ENCODE measurements around the gene THOC2. TPM values are rescaled to one million over a fixed set of nuclear protein-coding genes. Genes with fewer than 3 reads are reported as not detected.
A peak's percentile ranks its signal among the peaks of the same experiment; 100 is the strongest.

THOC2 gene
- total and polyA plus RNA-seq, 9 of the 15 experiments (the other 6 are each of a cell fraction or from before 2014, with no cell fraction given) = 131 to 234 (median 192) TPM

- POLR2A ChIA-PET = no interaction called here
These were observed 182.0 kb downstream of the THOC2 start for GRCh38 chrX:123550829-123551228.

More at GRCh38 chrX:123550829-123551228, 182.0 kb downstream of the THOC2 start:
- Histone ChIP-seq H3K9me1 (ENCODE audit: control insufficient read depth, insufficient read depth, low read length) (no peaks in the 10 kb centered on the region), H4K20me1 (replicated peaks; ENCODE audit: control insufficient read depth, insufficient read depth, low read length) (no peaks in the 10 kb centered on the region), H3K36me3 (ENCODE audit: control insufficient read depth, insufficient read depth, low read length) (no peaks in the 10 kb centered on the region), H3K4me1 (replicated peaks in 1 of 2; ENCODE audit: control insufficient read depth in 2 of 2, insufficient read depth in 2 of 2, low read length in 2 of 2) (no peaks in the 10 kb centered on the region), H3K4me3 (no peak overlapping the region), H3K9ac (ENCODE audit: insufficient read depth in 1 of 2, low read depth in 2 of 2, low read length in 2 of 2) (no peak overlapping the region), H2AFZ (ENCODE audit: low read depth, low read length) (no peak overlapping the region), H3K9me3 (replicated peaks; ENCODE audit: control insufficient read depth, insufficient read depth, low read depth, low read length) (no peaks in the 10 kb centered on the region), H3K27ac (ENCODE audit: extremely low read depth, low read depth, low read length) (no peak overlapping the region), H3K4me2 (ENCODE audit: insufficient read depth, low read length) (no peak overlapping the region), H3K27me3 (ENCODE audit: control insufficient read depth in 2 of 2, insufficient read depth in 2 of 2, low read length in 2 of 2) (no peaks in the 10 kb centered on the region), H3K79me2 (ENCODE audit: control insufficient read depth, insufficient read depth, low read length) (no peaks in the 10 kb centered on the region)
- in situ Hi-C loops (cut with MboI) = no loop called here
- ATAC-seq = no peak
- FAIRE-seq = no peak
- CTCF ChIA-PET (ENCODE audit: low intra/inter-chr PET ratio) = no interaction called here
- TF ChIP-seq ILF3 (IDR thresholded peaks at IDR 0.05; ENCODE audit: borderline replicate concordance) (no peak), ZBTB40 (IDR thresholded peaks at IDR 0.05) (0 out of 2 replicates have a peak, but pooled peaks have one; percentile 25), ZBTB40 (CRISPR knock-in tag; IDR thresholded peaks at IDR 0.05) (no peak), THRAP3 (IDR thresholded peaks at IDR 0.05; ENCODE audit: borderline replicate concordance) (no peak), CBFA2T2 (conservative IDR thresholded peaks at IDR 0.05) (no peak)
- no TSS peak for BruUV-seq (replicated peaks)
- 0% methylated on average over 1 of the region's 1 CpG for WGBS (ENCODE audit: insufficient coverage, low coverage, missing lambda C conversion rate)
- intact Hi-C loops (cut with micrococcal nuclease) = no loop called here
- DNase-seq (ENCODE audit: extremely low read depth in 1 of 4, low spot score in 3 of 4) = no peak

Small RNAs within 50 kb of the gene (small RNA-seq; reads per million reads assigned to genes)
- gene AL030996.1 (not detected), gene RNU7-69P (not detected)

Other genes starting within 250 kb of the THOC2 start
- gene XIAP, start 127.0 kb upstream of the THOC2 start, total RNA-seq (2014; rRNA removed) = 24.2 and 32.3 TPM in 2 replicates
- gene XIAP, start 127.0 kb upstream of the THOC2 start, total RNA-seq (2014; rRNA removed; fragmentation: Illumina TruSeq; extraction: Trizol) = 28.9 and 29.9 TPM in 2 replicates
- gene XIAP, start 127.0 kb upstream of the THOC2 start, total RNA-seq (2015; rRNA removed; fragmentation: Illumina TruSeq; extraction: Trizol) = 34.6 and 40.5 TPM in 2 replicates
- 25.3 and 25.7 TPM in 2 replicates for gene XIAP, start 127.0 kb upstream of the THOC2 start, total RNA-seq (2021)
- 18.3 and 20.3 TPM in 2 replicates for gene XIAP, start 127.0 kb upstream of the THOC2 start, polyA plus RNA-seq (2011; rRNA removed)
- 12.3 and 13.6 TPM in 2 replicates for gene XIAP, start 127.0 kb upstream of the THOC2 start, polyA plus RNA-seq (2014; fragmentation: Illumina TruSeq; extraction: Trizol)
- gene XIAP, start 127.0 kb upstream of the THOC2 start, polyA plus RNA-seq (2014; fragmentation: Nextera tagmentation; extraction: Ambion mirVana) = 1 to 10 TPM; 5.7 to 5.9 TPM
- gene XIAP, start 127.0 kb upstream of the THOC2 start, polyA plus RNA-seq (2014; rRNA removed) = 19.8 and 20.0 TPM in 2 replicates
- 67.7 and 108 TPM in 2 replicates for gene STAG2, start 228.7 kb upstream of the THOC2 start, total RNA-seq (2014; rRNA removed)
- 133 and 167 TPM in 2 replicates for gene STAG2, start 228.7 kb upstream of the THOC2 start, total RNA-seq (2014; rRNA removed; fragmentation: Illumina TruSeq; extraction: Trizol)
- 104 and 110 TPM in 2 replicates for gene STAG2, start 228.7 kb upstream of the THOC2 start, total RNA-seq (2015; rRNA removed; fragmentation: Illumina TruSeq; extraction: Trizol)
- 86.3 and 90.1 TPM in 2 replicates for gene STAG2, start 228.7 kb upstream of the THOC2 start, total RNA-seq (2021)
- 67.7 and 95.1 TPM in 2 replicates for gene STAG2, start 228.7 kb upstream of the THOC2 start, polyA plus RNA-seq (2011; rRNA removed)
- gene STAG2, start 228.7 kb upstream of the THOC2 start, polyA plus RNA-seq (2014; fragmentation: Illumina TruSeq; extraction: Trizol) = 76.2 and 87.9 TPM in 2 replicates
- 10 to 100 TPM; 40.3 to 60.0 TPM for gene STAG2, start 228.7 kb upstream of the THOC2 start, polyA plus RNA-seq (2014; fragmentation: Nextera tagmentation; extraction: Ambion mirVana)
- 44.8 and 48.5 TPM in 2 replicates for gene STAG2, start 228.7 kb upstream of the THOC2 start, polyA plus RNA-seq (2014; rRNA removed)